ENCODE data around the gene CACNB2. TPM values are rescaled to one million over a fixed set of nuclear protein-coding genes. Genes with fewer than 3 reads are reported as not detected.

CACNB2 gene
- total RNA-seq, 1 experiment from 2014 or later: 34.1 TPM

DNA sequence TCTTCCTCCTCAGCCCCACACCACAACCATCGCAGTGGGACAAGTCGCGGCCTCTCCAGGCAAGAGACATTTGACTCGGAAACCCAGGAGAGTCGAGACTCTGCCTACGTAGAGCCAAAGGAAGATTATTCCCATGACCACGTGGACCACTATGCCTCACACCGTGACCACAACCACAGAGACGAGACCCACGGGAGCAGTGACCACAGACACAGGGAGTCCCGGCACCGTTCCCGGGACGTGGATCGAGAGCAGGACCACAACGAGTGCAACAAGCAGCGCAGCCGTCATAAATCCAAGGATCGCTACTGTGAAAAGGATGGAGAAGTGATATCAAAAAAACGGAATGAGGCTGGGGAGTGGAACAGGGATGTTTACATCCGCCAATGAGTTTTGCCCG lies 399.1 kb downstream of the CACNB2 start:
- peaks cover 42% of the 10 kb centered on the region for H3K36me3 ChIP-seq (ENCODE audit: insufficient read depth, low read length, poor library complexity, severe bottlenecking)
- BruUV-seq (replicated peaks): no TSS peak
- intact Hi-C loops (cut with micrococcal nuclease; ENCODE audit: unreplicated experiment): loop anchor here (5.0 kb wide), 1 partner anchor 237 kb away; no protein-coding TSS in a partner anchor
- ChIA-PET CTCF (interaction anchor here (0.5 kb wide), 1 partner anchor 14 kb away, joined by 6 read pairs; no protein-coding TSS in a partner anchor), POLR2A (ENCODE audit: low non-redundant PET) (no interaction called here)
- H3K27ac ChIP-seq (ENCODE audit: low read depth, low read length, poor library complexity, severe bottlenecking): no peak overlapping the region
- H3K4me1 ChIP-seq (ENCODE audit: insufficient read depth, low read length, poor library complexity, severe bottlenecking): no peaks in the 10 kb centered on the region
- H3K9me3 ChIP-seq (ENCODE audit: low read depth, low read length, poor library complexity, severe bottlenecking): no peaks in the 10 kb centered on the region
- TF ChIP-seq, protein P1, sequence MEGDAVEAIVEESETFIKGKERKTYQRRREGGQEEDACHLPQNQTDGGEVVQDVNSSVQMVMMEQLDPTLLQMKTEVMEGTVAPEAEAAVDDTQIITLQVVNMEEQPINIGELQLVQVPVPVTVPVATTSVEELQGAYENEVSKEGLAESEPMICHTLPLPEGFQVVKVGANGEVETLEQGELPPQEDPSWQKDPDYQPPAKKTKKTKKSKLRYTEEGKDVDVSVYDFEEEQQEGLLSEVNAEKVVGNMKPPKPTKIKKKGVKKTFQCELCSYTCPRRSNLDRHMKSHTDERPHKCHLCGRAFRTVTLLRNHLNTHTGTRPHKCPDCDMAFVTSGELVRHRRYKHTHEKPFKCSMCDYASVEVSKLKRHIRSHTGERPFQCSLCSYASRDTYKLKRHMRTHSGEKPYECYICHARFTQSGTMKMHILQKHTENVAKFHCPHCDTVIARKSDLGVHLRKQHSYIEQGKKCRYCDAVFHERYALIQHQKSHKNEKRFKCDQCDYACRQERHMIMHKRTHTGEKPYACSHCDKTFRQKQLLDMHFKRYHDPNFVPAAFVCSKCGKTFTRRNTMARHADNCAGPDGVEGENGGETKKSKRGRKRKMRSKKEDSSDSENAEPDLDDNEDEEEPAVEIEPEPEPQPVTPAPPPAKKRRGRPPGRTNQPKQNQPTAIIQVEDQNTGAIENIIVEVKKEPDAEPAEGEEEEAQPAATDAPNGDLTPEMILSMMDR (conservative IDR thresholded peaks at IDR 0.05; ENCODE audit: low read depth, low read length): no peak
- no peak for TF ChIP-seq EZH2 (IDR thresholded peaks at IDR 0.05; ENCODE audit: borderline replicate concordance, low read depth, low read length, poor library complexity, severe bottlenecking)
- H3K27me3 ChIP-seq (replicated peaks; ENCODE audit: insufficient read depth, low read depth, low read length, poor library complexity): no peaks in the 10 kb centered on the region
- no peak overlapping the region for H3K4me3 ChIP-seq (ENCODE audit: low read depth, low read length, poor library complexity, severe bottlenecking)
- DNase-seq (ENCODE audit: low spot score): no peak

DNA sequence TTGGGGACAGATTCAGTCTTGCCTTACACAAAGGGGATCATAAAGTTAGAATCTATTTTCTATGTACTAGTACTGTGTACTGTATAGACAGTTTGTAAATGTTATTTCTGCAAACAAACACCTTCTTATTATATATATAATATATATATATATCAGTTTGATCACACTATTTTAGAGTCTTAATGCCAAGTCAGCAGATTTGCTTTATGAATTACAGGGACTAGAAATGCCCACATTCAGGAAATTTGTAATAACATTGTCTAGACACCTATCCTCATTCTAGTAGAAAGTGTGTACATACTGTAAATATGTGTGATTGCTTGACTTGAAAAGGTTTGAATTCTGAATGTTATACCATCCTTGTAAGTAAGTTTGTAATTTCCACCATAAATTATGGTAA lies 400.0 kb downstream of the CACNB2 start:
- Histone ChIP-seq H3K4me1 (ENCODE audit: insufficient read depth, low read length, poor library complexity, severe bottlenecking) (no peaks in the 10 kb centered on the region), H3K4me3 (ENCODE audit: low read depth, low read length, poor library complexity, severe bottlenecking) (no peak overlapping the region), H3K9me3 (ENCODE audit: low read depth, low read length, poor library complexity, severe bottlenecking) (no peaks in the 10 kb centered on the region), H3K27me3 (replicated peaks; ENCODE audit: insufficient read depth, low read depth, low read length, poor library complexity) (no peaks in the 10 kb centered on the region), H3K36me3 (ENCODE audit: insufficient read depth, low read length, poor library complexity, severe bottlenecking) (peaks cover 34% of the 10 kb centered on the region), H3K27ac (ENCODE audit: low read depth, low read length, poor library complexity, severe bottlenecking) (no peak overlapping the region)
- ChIA-PET CTCF (no interaction called here), POLR2A (ENCODE audit: low non-redundant PET) (no interaction called here)
- intact Hi-C loops (cut with micrococcal nuclease; ENCODE audit: unreplicated experiment): no loop called here
- TF ChIP-seq, protein P1 (conservative IDR thresholded peaks at IDR 0.05; ENCODE audit: low read depth, low read length): no peak
- no peak for TF ChIP-seq EZH2 (IDR thresholded peaks at IDR 0.05; ENCODE audit: borderline replicate concordance, low read depth, low read length, poor library complexity, severe bottlenecking)
- BruUV-seq (replicated peaks): no TSS peak
- no peak for DNase-seq (ENCODE audit: low spot score)

DNA sequence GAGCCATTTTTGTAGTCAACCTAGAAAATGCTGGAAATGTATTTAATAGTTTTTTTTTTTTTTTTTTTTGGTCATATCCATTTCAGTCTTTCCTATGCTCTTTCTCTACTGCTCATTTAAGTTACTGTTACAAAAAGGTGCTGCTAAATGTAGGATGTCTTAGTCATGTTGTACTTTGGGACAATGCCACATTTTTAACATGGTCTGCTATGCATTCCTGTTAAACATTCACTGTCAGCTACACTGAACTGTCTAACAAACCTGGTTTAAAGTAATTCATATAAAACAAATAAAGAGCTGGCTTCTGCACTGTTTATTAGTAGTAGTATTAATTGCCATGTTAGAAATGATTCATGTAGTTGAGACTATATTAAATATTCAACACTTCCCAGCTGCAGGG lies 402.6 kb downstream of the CACNB2 start:
- intact Hi-C loops (cut with micrococcal nuclease; ENCODE audit: unreplicated experiment): no loop called here
- peaks cover 26% of the 10 kb centered on the region for H3K36me3 ChIP-seq (ENCODE audit: insufficient read depth, low read length, poor library complexity, severe bottlenecking)
- TF ChIP-seq, protein P1 (conservative IDR thresholded peaks at IDR 0.05; ENCODE audit: low read depth, low read length): no peak
- TF ChIP-seq EZH2 (IDR thresholded peaks at IDR 0.05; ENCODE audit: borderline replicate concordance, low read depth, low read length, poor library complexity, severe bottlenecking): no peak
- ChIA-PET CTCF (no interaction called here), POLR2A (ENCODE audit: low non-redundant PET) (no interaction called here)
- H3K27ac ChIP-seq (ENCODE audit: low read depth, low read length, poor library complexity, severe bottlenecking): no peak overlapping the region
- H3K27me3 ChIP-seq (replicated peaks; ENCODE audit: insufficient read depth, low read depth, low read length, poor library complexity): no peaks in the 10 kb centered on the region
- no TSS peak for BruUV-seq (replicated peaks)
- H3K4me3 ChIP-seq (ENCODE audit: low read depth, low read length, poor library complexity, severe bottlenecking): no peak overlapping the region
- no peaks in the 10 kb centered on the region for H3K4me1 ChIP-seq (ENCODE audit: insufficient read depth, low read length, poor library complexity, severe bottlenecking)
- no peak for DNase-seq (ENCODE audit: low spot score)
- H3K9me3 ChIP-seq (ENCODE audit: low read depth, low read length, poor library complexity, severe bottlenecking): no peaks in the 10 kb centered on the region
